HG02970 (cell line): ENCODE data around the gene ARL6IP4.
"Not testable (repeated sequence)": the region's sequence is repeated elsewhere in the genome, so short reads cannot be mapped to it uniquely, and the experiment has no call there.

Experiments
- ATAC-seq: cut with Tn5 transposase; IDR thresholded peaks from one replicate; pipeline ENCODE4 v1.9.1; 2021; ENCODE audit warnings: mild to moderate bottlenecking, moderate library complexity, moderate number of reproducible peaks; ENCODE audit not compliant: unreplicated experiment, low FRiP score

The ARL6IP4 gene

DNA sequence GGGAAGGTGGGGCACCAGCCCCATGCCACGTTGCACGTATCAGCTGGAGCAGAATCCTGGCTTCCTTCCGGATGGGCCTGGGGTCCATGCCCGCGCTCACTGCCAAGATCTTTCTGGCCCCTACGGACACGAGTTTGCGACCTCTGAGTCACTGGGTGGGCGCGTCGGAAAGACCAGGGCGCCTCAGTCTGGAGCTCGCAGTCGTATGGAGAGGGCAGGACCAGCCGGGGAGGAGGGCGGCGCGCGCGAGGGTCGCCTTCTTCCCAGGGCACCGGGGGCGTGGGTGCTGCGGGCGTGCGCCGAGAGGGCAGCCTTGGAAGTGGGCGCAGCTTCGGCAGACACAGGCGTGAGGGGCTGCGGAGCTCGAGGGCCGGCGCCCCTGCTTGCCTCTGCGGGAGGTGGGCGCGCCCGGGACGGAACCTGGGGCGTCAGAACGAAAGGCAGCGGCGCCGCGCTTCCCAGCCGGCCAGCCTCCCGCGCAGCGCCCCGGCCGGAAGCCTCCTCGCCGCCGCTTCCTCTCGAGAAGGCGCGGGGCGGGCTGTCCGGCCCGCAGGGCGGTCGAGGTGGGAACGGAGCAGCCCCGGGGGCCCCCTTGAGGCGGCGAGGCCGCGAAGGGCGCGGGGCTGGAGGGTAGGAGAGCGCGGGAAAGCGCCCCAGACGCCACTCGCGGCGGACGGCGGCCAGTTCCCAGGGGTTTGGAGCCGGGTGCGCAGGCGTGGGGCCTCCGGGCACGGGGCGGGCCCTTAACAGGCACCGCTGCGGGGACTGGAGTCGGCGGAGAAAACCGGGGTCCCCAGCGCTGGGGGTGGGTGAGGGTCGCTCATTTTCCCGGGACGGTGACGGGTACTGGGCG, at the start of gene ARL6IP4:
ARL6IP4 (plus strand) TSS at position 499 of the 853 bp plus-strand sequence. CDS start 459 bp downstream, outside the sequence.
- ATAC-seq: peak; percentile 57

- no peak for ATAC-seq
Observed at GRCh38 chr12:122932207-122932606, 48.3 kb upstream of the ARL6IP4 start.

- ATAC-seq: no peak
Observed at GRCh38 chr12:122934722-122935121, 45.8 kb upstream of the ARL6IP4 start.

GRCh38 chr12:122935318-122935717, 45.2 kb upstream of the ARL6IP4 start:
- no peak for ATAC-seq

DNA sequence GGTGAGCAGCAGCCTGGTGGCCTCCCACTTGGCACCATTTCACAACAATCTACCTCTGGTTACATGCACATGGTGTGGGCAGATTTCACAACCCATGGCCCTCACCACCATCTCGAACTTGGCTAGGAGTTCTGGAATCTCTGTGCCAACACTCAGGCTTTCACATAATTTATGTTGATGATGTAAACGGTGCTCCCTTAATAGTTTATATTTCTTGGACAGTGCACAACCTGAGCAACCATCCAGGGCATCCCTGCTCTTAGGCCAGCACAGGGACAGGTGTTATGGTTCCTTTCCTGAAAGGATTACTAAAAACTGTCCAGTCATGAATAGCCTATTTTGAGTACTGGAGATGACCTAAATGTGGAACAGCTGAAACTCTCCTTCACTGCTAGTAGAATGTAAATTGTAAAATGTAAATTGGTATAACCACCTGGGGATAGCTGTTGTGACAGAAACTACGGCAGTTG, 42.8 kb upstream of the ARL6IP4 start:
- ATAC-seq: no peak

DNA sequence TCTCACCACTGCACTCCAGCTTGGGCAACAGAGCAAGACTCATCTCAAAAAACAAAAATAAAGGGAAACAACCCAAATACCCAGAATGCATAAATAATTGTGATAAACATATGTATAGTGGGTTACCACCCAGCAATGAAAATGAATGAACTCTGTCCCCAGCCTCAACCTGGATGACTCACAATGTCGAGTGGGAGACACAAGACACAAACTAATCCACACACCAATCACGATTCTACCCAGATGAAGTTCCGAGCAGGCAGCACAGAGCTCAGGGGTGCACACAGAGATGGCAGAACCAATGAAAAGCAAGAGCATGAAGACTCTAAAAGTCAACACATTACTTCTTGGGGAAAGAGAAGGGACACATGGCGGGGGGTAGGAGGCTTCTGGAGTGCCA, 41.4 kb upstream of the ARL6IP4 start:
- ATAC-seq: no peak

DNA sequence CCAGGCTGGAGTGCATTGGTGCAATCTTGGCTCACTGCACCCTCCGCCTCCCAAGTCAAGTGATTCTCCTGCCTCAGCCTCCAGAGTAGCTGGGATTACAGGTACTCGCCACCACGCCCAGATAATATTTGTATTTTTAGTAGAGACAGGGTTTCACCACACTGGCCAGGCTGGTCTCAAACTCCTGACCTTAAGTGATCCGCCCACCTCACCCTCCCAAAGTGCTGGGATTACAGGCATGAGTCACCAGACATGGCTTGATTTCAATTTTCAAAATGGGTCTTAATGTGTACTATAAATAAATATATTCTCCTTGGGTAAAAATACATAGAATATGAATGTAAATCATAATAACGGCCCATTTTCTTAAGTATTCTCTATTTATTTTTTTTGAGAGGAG, 39.1 kb upstream of the ARL6IP4 start:
- not testable (repeated sequence) for ATAC-seq

GRCh38 chr12:122942637-122943036, 37.8 kb upstream of the ARL6IP4 start:
- ATAC-seq: no peak

- ATAC-seq: no peak
Observed at GRCh38 chr12:122943196-122943595, 37.3 kb upstream of the ARL6IP4 start.

GRCh38 chr12:122944605-122945592, 35.6 kb upstream of the ARL6IP4 start:
- no peak for ATAC-seq

GRCh38 chr12:122946690-122947341, 33.7 kb upstream of the ARL6IP4 start:
- peak; percentile 64 for ATAC-seq

GRCh38 chr12:122947352-122947792, 33.1 kb upstream of the ARL6IP4 start:
- no peak for ATAC-seq

DNA sequence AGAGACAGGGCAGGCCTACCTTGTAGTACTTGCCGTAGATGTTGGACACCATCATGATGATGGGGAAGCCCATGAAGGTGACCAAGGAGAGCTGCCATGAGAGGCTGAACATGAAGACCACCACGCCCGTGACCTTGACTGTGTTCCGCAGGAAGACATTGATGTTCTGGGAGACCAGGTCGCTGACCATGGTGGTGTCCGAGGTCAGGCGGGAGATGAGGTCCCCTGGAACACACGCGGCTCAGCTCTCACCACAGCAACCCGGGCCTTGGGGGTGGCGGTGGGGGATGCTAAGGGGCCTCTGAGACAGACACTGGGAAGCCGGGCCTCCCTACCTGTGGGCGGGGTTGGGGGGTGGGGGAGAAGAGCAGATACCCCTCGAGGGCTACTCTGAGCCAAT, 31.9 kb upstream of the ARL6IP4 start:
- ATAC-seq: no peak

GRCh38 chr12:122949405-122949804, 31.1 kb upstream of the ARL6IP4 start:
- no peak for ATAC-seq

- no peak for ATAC-seq
Observed at GRCh38 chr12:122949816-122950675, 30.4 kb upstream of the ARL6IP4 start.

GRCh38 chr12:122951406-122951805, 29.1 kb upstream of the ARL6IP4 start:
- no peak for ATAC-seq

DNA sequence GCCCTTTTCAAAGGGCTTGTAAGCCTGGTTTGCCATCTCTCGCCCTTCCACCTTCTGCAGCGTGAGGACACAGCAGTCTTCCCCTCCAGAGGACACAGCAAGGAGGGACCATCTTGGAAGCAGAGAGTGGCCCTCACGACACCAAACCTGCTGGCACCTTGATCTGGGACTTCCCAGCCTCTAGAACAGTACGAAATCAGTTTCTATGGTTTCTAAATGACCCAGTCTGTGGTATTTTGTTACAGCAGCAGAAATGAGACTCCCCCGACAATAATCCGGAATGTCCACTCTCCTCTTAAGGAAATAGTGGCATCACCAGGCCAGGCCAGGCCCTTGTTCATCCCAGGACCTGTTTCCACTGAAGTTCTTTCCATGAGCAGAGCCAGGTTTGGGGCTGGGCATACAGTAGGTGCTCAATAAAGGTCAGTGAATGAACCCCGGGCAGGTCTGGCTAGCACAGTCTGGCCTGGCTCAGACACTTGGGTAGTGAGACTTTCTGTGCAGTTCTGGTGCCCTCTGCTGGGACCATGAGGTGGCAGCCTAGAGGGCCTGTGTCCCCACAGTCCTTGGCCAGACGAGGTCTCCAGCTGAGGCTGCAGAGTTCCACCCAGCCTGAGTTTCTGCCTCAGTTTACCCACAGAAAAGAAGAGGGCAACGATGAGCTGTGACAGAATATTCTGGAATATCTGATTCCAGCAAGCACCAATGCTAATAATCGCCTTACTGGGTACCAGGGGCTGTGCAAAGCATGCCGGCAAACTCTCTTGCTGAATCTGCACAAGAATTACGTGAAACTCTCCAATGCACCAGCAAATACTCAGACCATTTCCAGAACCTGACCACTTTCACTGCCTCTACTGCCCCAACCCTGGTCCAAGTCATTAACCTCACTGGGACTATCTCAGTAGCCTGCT, 28.2 kb upstream of the ARL6IP4 start:
- no peak for ATAC-seq

DNA sequence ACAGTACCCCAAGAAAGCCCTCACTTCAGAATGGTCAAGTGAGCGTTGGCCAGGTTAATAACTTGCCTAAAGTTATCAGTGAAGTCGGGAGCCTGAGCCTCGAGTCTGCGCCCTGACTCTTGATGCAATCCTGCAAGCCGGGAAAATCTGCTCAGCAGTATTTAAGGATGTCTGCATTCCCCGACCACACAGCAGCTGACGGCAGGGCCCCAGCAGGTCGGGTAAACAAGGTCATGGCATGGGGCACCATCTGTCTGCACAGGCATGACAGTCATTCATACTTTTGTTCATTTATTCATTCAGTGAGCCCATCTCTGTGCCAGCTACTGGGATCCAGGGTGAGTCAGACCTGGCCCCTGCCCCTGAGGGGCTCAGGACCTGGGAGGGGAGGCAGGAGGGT, 25.3 kb upstream of the ARL6IP4 start:
- ATAC-seq: no peak
